H1 (cell line): ENCODE measurements around the gene IFT122. TPM values are rescaled to one million over a fixed set of nuclear protein-coding genes. Genes with fewer than 3 reads are reported as not detected.

ENCODE experiments used
- CTCF ChIA-PET: fragments of 300-600 bp; sonication (Branson Sonifier 250); formaldehyde crosslinking; loops from one replicate; lab custom pipeline; 2021; ENCODE audit not compliant: partially characterized antibody; lab: Charles Lee
- POLR2A ChIA-PET: fragments of 300-600 bp; sonication (Branson Sonifier 250); formaldehyde crosslinking; loops from one replicate; lab custom pipeline; 2021; ENCODE audit warnings: inconsistent platforms; ENCODE audit not compliant: partially characterized antibody; lab: Charles Lee
- DNase-seq, 2 experiments: peaks; one replicate each; pipeline versions ENCODE4 v3.0.0 to v3.0.0-alpha.2; 2010 to 2022; ENCODE audit warnings: low spot score in 2 of 2, low read depth in 1 of 2, mixed read lengths in 1 of 2
- FAIRE-seq: peaks from 2 replicates; lab custom pipeline; 2011; peaks lifted over from hg19 to GRCh38; lab: Jason Lieb, UNC
- H2AFZ ChIP-seq: 2 replicates; pipeline ENCODE4 v1.8.1; 2012; ENCODE audit warnings: low read length, inconsistent platforms
- H2AK5ac ChIP-seq: 2 replicates; pipeline ENCODE4 v1.6.1; 2013; ENCODE audit warnings: low read depth, low read length
- H2BK120ac ChIP-seq: replicated peaks from 2 replicates; pipeline ENCODE3; 2013; ENCODE audit warnings: low read depth, low read length, inconsistent platforms
- H2BK12ac ChIP-seq: 2 replicates; pipeline ENCODE4 v1.6.1; 2013; ENCODE audit warnings: low read depth, low read length
- H2BK15ac ChIP-seq: 2 replicates; pipeline ENCODE4 v1.6.1; 2013; ENCODE audit warnings: low read length
- H2BK20ac ChIP-seq: 2 replicates; pipeline ENCODE4 v1.6.1; 2013; ENCODE audit warnings: low read length
- H2BK5ac ChIP-seq: 2 replicates; pipeline ENCODE4 v1.6.1; 2013; ENCODE audit warnings: low read depth, low read length
- H3K14ac ChIP-seq: 2 replicates; pipeline ENCODE4 v1.6.1; 2013; ENCODE audit warnings: inconsistent platforms; ENCODE audit not compliant: insufficient read length
- H3K18ac ChIP-seq: 2 replicates; pipeline ENCODE4 v1.6.1; 2013; ENCODE audit warnings: low read length; ENCODE audit errors: extremely low read depth
- H3K23ac ChIP-seq: 2 replicates; pipeline ENCODE4 v1.6.1; 2013; ENCODE audit warnings: inconsistent platforms; ENCODE audit not compliant: insufficient read length
- H3K23me2 ChIP-seq: 2 replicates; pipeline ENCODE4 v1.6.1; 2013; ENCODE audit warnings: low read depth, low read length
- H3K27ac ChIP-seq: 2 replicates; pipeline ENCODE4 v1.6.1; 2011; ENCODE audit warnings: low read depth, low read length, inconsistent platforms
- H3K27me3 ChIP-seq, 4 experiments: replicated peaks in 1 of 4; 1 replicate in 1 of 4; 2 replicates in 3 of 4; pipeline versions ENCODE4 v1.6.1 to v1.8.1; 2011 to 2013; ENCODE audit warnings: low read length in 3 of 4, mild to moderate bottlenecking in 3 of 4, inconsistent platforms in 2 of 4, mixed read lengths in 2 of 4, moderate library complexity in 1 of 4; ENCODE audit not compliant: control insufficient read depth in 3 of 4, insufficient read depth in 3 of 4; ENCODE audit errors: extremely low read depth in 1 of 4
- H3K36me3 ChIP-seq, 4 experiments: 2 replicates each; pipeline versions ENCODE4 v1.6.1 to v1.8.1; 2011 to 2013; ENCODE audit warnings: mild to moderate bottlenecking in 4 of 4, low read length in 3 of 4, moderate library complexity in 2 of 4, control low read depth in 1 of 4, inconsistent platforms in 1 of 4; ENCODE audit not compliant: insufficient read depth in 4 of 4, control insufficient read depth in 2 of 4
- H3K4ac ChIP-seq: replicated peaks from 2 replicates; pipeline ENCODE3; 2013; ENCODE audit warnings: low read length, low read depth, mixed read lengths, inconsistent platforms; ENCODE audit not compliant: insufficient read length
- H3K4me1 ChIP-seq, 4 experiments: replicated peaks in 1 of 4; 1 replicate in 1 of 4; 2 replicates in 3 of 4; pipeline versions ENCODE4 v1.6.1 to v1.8.1; 2011 to 2013; ENCODE audit warnings: low read length in 3 of 4, inconsistent platforms in 2 of 4, mixed read lengths in 1 of 4; ENCODE audit not compliant: insufficient read depth in 4 of 4, control insufficient read depth in 3 of 4
- H3K4me2 ChIP-seq, 2 experiments: 2 replicates each; pipeline versions ENCODE4 v1.6.1 to v1.8.1; 2011 to 2013; ENCODE audit warnings: low read depth in 2 of 2, low read length in 2 of 2, control low read depth in 1 of 2, inconsistent platforms in 1 of 2, mild to moderate bottlenecking in 1 of 2; ENCODE audit not compliant: insufficient read depth in 1 of 2
- H3K4me3 ChIP-seq, 4 experiments: fragments of 200-600, 300-600 bp in 1 of 4; sonication (generic), shearing (Covaris generic), sonication (Bioruptor Twin) in 1 of 4; 2 replicates each; pipeline versions ENCODE4 v1.5.1 to v1.8.1; 2011 to 2016; ENCODE audit warnings: low read length in 4 of 4, low read depth in 3 of 4, control low read depth in 2 of 4, inconsistent platforms in 2 of 4, mild to moderate bottlenecking in 2 of 4, mixed read lengths in 1 of 4, moderate library complexity in 1 of 4; ENCODE audit not compliant: insufficient read depth in 2 of 4; ENCODE audit errors: extremely low read depth in 1 of 4
- H3K56ac ChIP-seq: replicated peaks from 2 replicates; pipeline ENCODE3; 2013; ENCODE audit warnings: low read depth, mild to moderate bottlenecking, mixed read lengths, low read length, inconsistent platforms; ENCODE audit not compliant: insufficient read length
- H3K79me1 ChIP-seq: 2 replicates; pipeline ENCODE4 v1.6.1; 2013; ENCODE audit warnings: low read depth, low read length, control low read depth
- H3K79me2 ChIP-seq, 2 experiments: 2 replicates each; pipeline versions ENCODE4 v1.6.1 to v1.8.1; 2012 to 2013; ENCODE audit warnings: low read length in 2 of 2, mild to moderate bottlenecking in 2 of 2, inconsistent platforms in 1 of 2; ENCODE audit not compliant: insufficient read depth in 2 of 2, control insufficient read depth in 1 of 2
- H3K9ac ChIP-seq, 4 experiments: replicated peaks in 1 of 4; 1 replicate in 1 of 4; 2 replicates in 3 of 4; pipeline versions ENCODE4 v1.6.1 to v1.8.1; 2011 to 2013; ENCODE audit warnings: low read depth in 3 of 4, low read length in 3 of 4, control low read depth in 2 of 4, mild to moderate bottlenecking in 2 of 4, moderate library complexity in 2 of 4, inconsistent platforms in 1 of 4; ENCODE audit errors: extremely low read depth in 1 of 4
- H3K9me3 ChIP-seq, 2 experiments: 2 replicates each; pipeline versions ENCODE4 v1.6.1 to v1.8.1; 2012 to 2013; ENCODE audit warnings: mild to moderate bottlenecking in 2 of 2, moderate library complexity in 2 of 2, control low read depth in 1 of 2, inconsistent platforms in 1 of 2, low read depth in 1 of 2, low read length in 1 of 2, mixed read lengths in 1 of 2; ENCODE audit not compliant: insufficient read depth in 2 of 2
- H4K20me1 ChIP-seq, 2 experiments: replicated peaks in 1 of 2; 2 replicates each; pipeline versions ENCODE3 to v1.8.1; 2011 to 2013; ENCODE audit warnings: inconsistent platforms in 2 of 2, low read length in 2 of 2, mild to moderate bottlenecking in 1 of 2; ENCODE audit not compliant: insufficient read depth in 2 of 2, control insufficient read depth in 1 of 2
- H4K5ac ChIP-seq: 2 replicates; pipeline ENCODE4 v1.6.1; 2013; ENCODE audit warnings: low read length, low read depth, mixed read lengths, inconsistent platforms; ENCODE audit not compliant: insufficient read length
- H4K8ac ChIP-seq: 2 replicates; pipeline ENCODE4 v1.8.0; 2013; ENCODE audit warnings: mild to moderate bottlenecking, moderate library complexity, low read length, inconsistent platforms; ENCODE audit not compliant: insufficient read depth; ENCODE audit errors: extremely low read depth
- H4K91ac ChIP-seq: replicated peaks from 2 replicates; pipeline ENCODE3; 2013; ENCODE audit warnings: low read length, mixed read lengths, inconsistent platforms; ENCODE audit not compliant: insufficient read length
- ASH2L ChIP-seq: fragments of 200-600, 300-600 bp; sonication (generic); IDR thresholded peaks from one replicate; pipeline ENCODE4 v1.7.1; 2017; ENCODE audit warnings: low read length
- BCL11A ChIP-seq, 2 experiments: IDR thresholded peaks; one replicate each; pipeline ENCODE4 v1.6.1; 2011; ENCODE audit warnings: low read depth in 2 of 2, low read length in 2 of 2, mild to moderate bottlenecking in 2 of 2
- EP300 ChIP-seq, 2 experiments: IDR thresholded peaks; 1 replicate in 1 of 2; 2 replicates in 1 of 2; pipeline ENCODE4 v1.6.1; 2011 to 2012; ENCODE audit warnings: low read depth in 2 of 2, low read length in 2 of 2, mild to moderate bottlenecking in 2 of 2, borderline replicate concordance in 1 of 2, inconsistent platforms in 1 of 2, moderate library complexity in 1 of 2
- FOSL1 ChIP-seq: IDR thresholded peaks from 2 replicates; pipeline ENCODE4 v1.6.1; 2011; ENCODE audit warnings: mild to moderate bottlenecking, low read depth, low read length, moderate library complexity; ENCODE audit not compliant: insufficient read depth
- JUN ChIP-seq: IDR thresholded peaks from 2 replicates; pipeline ENCODE4 v1.6.1; 2011; ENCODE audit warnings: low read depth, mild to moderate bottlenecking, improper control_type of control experiment, low read length
- NANOG ChIP-seq: IDR thresholded peaks from 2 replicates; pipeline ENCODE4 v1.6.1; 2011; ENCODE audit warnings: low read length, low read depth, mild to moderate bottlenecking, inconsistent platforms; ENCODE audit not compliant: insufficient read depth, poor library complexity, severe bottlenecking
- POU5F1 ChIP-seq: IDR thresholded peaks from 2 replicates; pipeline ENCODE4 v1.6.1; 2011; ENCODE audit warnings: low read depth, mild to moderate bottlenecking, low read length, moderate library complexity
- RAD21 ChIP-seq, 2 experiments: IDR thresholded peaks in 1 of 2; conservative IDR thresholded peaks in 1 of 2; 2 replicates each; pipeline ENCODE4 v1.6.1; 2011; ENCODE audit warnings: low read depth in 2 of 2, low read length in 2 of 2, improper control_type of control experiment in 1 of 2, inconsistent platforms in 1 of 2, mild to moderate bottlenecking in 1 of 2, moderate library complexity in 1 of 2
- RBBP5 ChIP-seq: IDR thresholded peaks from 2 replicates; pipeline ENCODE4 v1.7.1; 2012; ENCODE audit warnings: low read depth, mild to moderate bottlenecking, inconsistent platforms, low read length, moderate library complexity, borderline replicate concordance
- RNF2 ChIP-seq: fragments of 200-900, 300-1000 bp; sonication (generic); IDR thresholded peaks from 2 replicates; pipeline ENCODE4 v1.7.1; 2016; ENCODE audit warnings: borderline replicate concordance, low read depth, mild to moderate bottlenecking, antibody characterized with exemption, low read length; ENCODE audit not compliant: poor library complexity, severe bottlenecking; ENCODE audit errors: missing control alignments
- SAP30 ChIP-seq: fragments of 300-600 bp; sonication (generic); IDR thresholded peaks from 2 replicates; pipeline ENCODE4 v1.7.1; 2012; ENCODE audit warnings: low read length, moderate library complexity, mild to moderate bottlenecking, inconsistent platforms; ENCODE audit not compliant: insufficient read depth, insufficient replicate concordance
- SP1 ChIP-seq: IDR thresholded peaks from 2 replicates; pipeline ENCODE4 v1.6.1; 2011; ENCODE audit warnings: low read depth, low read length
- SP4 ChIP-seq: IDR thresholded peaks from 2 replicates; pipeline ENCODE4 v1.6.1; 2012; ENCODE audit warnings: low read length, inconsistent platforms
- WGBS, 2 experiments: shearing (Covaris generic) in 1 of 2; methylation state at CpG; one replicate each; pipeline versions ENCODE4 v1.1.6 to v1.1.7; 2013 to 2015; ENCODE audit warnings: low lambda C conversion rate in 2 of 2, mixed read lengths in 2 of 2, inconsistent platforms in 1 of 2, low coverage in 1 of 2, missing lambda C conversion rate in 1 of 2; ENCODE audit not compliant: insufficient replicate concordance in 2 of 2, insufficient coverage in 1 of 2, insufficient read length in 1 of 2; ENCODE audit errors: extremely low coverage in 1 of 2, missing lambda C conversion rate in 1 of 2; 5-methylcytosine and 5-hydroxymethylcytosine counted together
- polyA plus RNA-seq, 7 experiments: library from polyadenylated mRNA; depleted of rRNA in 3 of 7; stranded (reverse) in 5 of 7; unstranded in 2 of 7; fragments of >200 nt in 5 of 7; fragments of 200-250 nt in 2 of 7; gene quantifications; 1 replicate in 5 of 7; 2 replicates in 1 of 7; 4 replicates in 1 of 7; pipeline versions ENCODE4 v1.2.1 to v1.2.3, GENCODE V29; 2011 to 2013; ENCODE audit warnings: missing spikeins in 2 of 7, mixed read lengths in 2 of 7
- total RNA-seq: library from RNA; stranded (reverse); fragmentation: NEBNext Ultra II Directional; extraction: Animal tissue kit (Norgen Biotek cat#: 25700); gene quantifications from 2 replicates; pipeline ENCODE4 v1.2.1, GENCODE V29; 2021

IFT122 gene
- total and polyA plus RNA-seq, 2 of the 8 experiments (the other 6 are each of a cell fraction or from before 2014, with no cell fraction given) = 23.7 to 25.1 TPM

DNA sequence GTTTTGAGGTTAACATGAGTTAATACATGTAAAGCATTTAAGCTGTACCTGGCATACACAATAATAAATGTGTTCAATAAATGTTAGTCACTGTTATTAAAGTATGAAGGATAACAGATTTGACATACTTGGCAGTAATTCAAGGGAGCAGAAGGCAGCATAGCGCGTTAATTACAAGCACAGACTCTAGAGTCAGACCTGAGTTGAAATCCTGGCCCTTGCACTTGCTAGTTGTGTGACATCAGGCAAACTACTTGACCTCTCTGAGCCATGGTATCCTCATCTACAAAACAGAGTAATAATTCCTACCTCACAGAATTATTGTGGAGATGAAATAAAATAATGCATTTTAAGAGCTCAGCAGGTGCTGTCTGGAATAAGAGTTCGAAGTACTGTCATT lies 5.4 kb downstream of the IFT122 start:
- no peaks in the 10 kb centered on the region for H3K9me3 ChIP-seq
- H3K4me3 ChIP-seq = no peak overlapping the region
- H3K18ac ChIP-seq = no peak overlapping the region
- H3K14ac ChIP-seq = no peak overlapping the region
- H2BK15ac ChIP-seq = no peak overlapping the region
- H4K8ac ChIP-seq = no peak overlapping the region
- H2AK5ac ChIP-seq = no peak overlapping the region
- DNase-seq = no peak
- ChIA-PET CTCF (interaction anchor here (1.0 to 1.4 kb wide), 2 partner anchors 28 to 45 kb away, joined by 3 to 4 read pairs; no protein-coding TSS in a partner anchor), POLR2A (no interaction called here)
- H2AFZ ChIP-seq = no peak overlapping the region
- no peak overlapping the region for H4K91ac ChIP-seq
- FAIRE-seq = no peak
- H3K36me3 ChIP-seq = no peaks in the 10 kb centered on the region
- WGBS, 2 experiments = 92% methylated on average over 3 of the region's 3 CpGs; no CpG with 5 or more reads in 1 of the 2 experiments
- no peak overlapping the region for H2BK20ac ChIP-seq
- H4K20me1 ChIP-seq = no peaks in the 10 kb centered on the region
- H3K23ac ChIP-seq = no peak overlapping the region
- no peak overlapping the region for H2BK12ac ChIP-seq
- H3K4me1 ChIP-seq = peaks cover 2 to 24% (median 14%) of the 10 kb centered on the region in 4 experiments
- no peak overlapping the region for H3K9ac ChIP-seq
- peaks cover 0 to 15% of the 10 kb centered on the region in 2 experiments; a peak in 2 of 4 replicates for H3K79me2 ChIP-seq
- no peaks in the 10 kb centered on the region for H3K27me3 ChIP-seq
- no peaks in the 10 kb centered on the region; the same call in 1 of the 2 replicates for H3K23me2 ChIP-seq
- H3K27ac ChIP-seq = no peak overlapping the region
- H3K79me1 ChIP-seq = peaks cover 2% of the 10 kb centered on the region; the same call in 1 of the 2 replicates
- no peak overlapping the region for H3K56ac ChIP-seq
- no peak overlapping the region for H4K5ac ChIP-seq
- H3K4ac ChIP-seq = no peak overlapping the region
- H2BK5ac ChIP-seq = no peak overlapping the region
- no peak overlapping the region for H2BK120ac ChIP-seq
- H3K4me2 ChIP-seq = no peak overlapping the region
- no peak for TF ChIP-seq EP300 (IDR thresholded peaks at IDR 0.05; ENCODE audit: borderline replicate concordance in 1 of 2, low read depth in 2 of 2, low read length in 2 of 2)
- TF ChIP-seq RNF2 = no peak
- TF ChIP-seq RBBP5 = no peak
- TF ChIP-seq POU5F1 = no peak
- no peak for TF ChIP-seq BCL11A (IDR thresholded peaks at IDR 0.05; ENCODE audit: low read depth in 2 of 2, low read length in 2 of 2)
- TF ChIP-seq SAP30 = no peak
- TF ChIP-seq SP4 = no peak
- TF ChIP-seq JUN = no peak
- TF ChIP-seq FOSL1 = no peak
- no peak for TF ChIP-seq RAD21 (IDR thresholded peaks at IDR 0.05 in 1 of 2, conservative IDR thresholded peaks at IDR 0.05 in 1 of 2; ENCODE audit: low read depth in 2 of 2, low read length in 2 of 2)
- TF ChIP-seq SP1 = no peak
- no peak for TF ChIP-seq ASH2L
- TF ChIP-seq NANOG = no peak
